Measurements from ENCODE around the gene SOCS1. TPM values are rescaled to one million over a fixed set of nuclear protein-coding genes. Genes with fewer than 3 reads are reported as not detected.

SOCS1 gene
- total RNA-seq, 4 donors from 2014 or later = 5.3 to 10.5 (median 6.9) TPM

- Histone ChIP-seq H3K4me1 (peaks cover 0 to 64% (median 4%) of the 10 kb centered on the region in 3 donors), H3K27me3 (no peaks in the 10 kb centered on the region), H3K4me3 (peak overlapping the region; percentile 69 to 80), H3K9me3 (no peaks in the 10 kb centered on the region), H3K36me3 (no peaks in the 10 kb centered on the region), H3K27ac (peak overlapping the region; percentile 78 to 97 (median 91))
- 8% methylated on average over 2 of the region's 32 CpGs; no CpG with 5 or more reads in 1 of the 2 donors for WGBS, 2 donors (ENCODE audit: low coverage in 1 of 2)
- TF ChIP-seq POLR2AphosphoS5 (IDR thresholded peaks at IDR 0.05) = no peak
- peak; percentile 35 for ATAC-seq
Measured at GRCh38 chr16:11256661-11257130, 692 bp upstream of the SOCS1 start.

GRCh38 chr16:11254913-11255736 lies 879 bp downstream of the SOCS1 start:
- 9% methylated on average over 4 of the region's 105 CpGs; no CpG with 5 or more reads in 1 of the 2 donors for WGBS, 2 donors (ENCODE audit: low coverage in 1 of 2)

DNA sequence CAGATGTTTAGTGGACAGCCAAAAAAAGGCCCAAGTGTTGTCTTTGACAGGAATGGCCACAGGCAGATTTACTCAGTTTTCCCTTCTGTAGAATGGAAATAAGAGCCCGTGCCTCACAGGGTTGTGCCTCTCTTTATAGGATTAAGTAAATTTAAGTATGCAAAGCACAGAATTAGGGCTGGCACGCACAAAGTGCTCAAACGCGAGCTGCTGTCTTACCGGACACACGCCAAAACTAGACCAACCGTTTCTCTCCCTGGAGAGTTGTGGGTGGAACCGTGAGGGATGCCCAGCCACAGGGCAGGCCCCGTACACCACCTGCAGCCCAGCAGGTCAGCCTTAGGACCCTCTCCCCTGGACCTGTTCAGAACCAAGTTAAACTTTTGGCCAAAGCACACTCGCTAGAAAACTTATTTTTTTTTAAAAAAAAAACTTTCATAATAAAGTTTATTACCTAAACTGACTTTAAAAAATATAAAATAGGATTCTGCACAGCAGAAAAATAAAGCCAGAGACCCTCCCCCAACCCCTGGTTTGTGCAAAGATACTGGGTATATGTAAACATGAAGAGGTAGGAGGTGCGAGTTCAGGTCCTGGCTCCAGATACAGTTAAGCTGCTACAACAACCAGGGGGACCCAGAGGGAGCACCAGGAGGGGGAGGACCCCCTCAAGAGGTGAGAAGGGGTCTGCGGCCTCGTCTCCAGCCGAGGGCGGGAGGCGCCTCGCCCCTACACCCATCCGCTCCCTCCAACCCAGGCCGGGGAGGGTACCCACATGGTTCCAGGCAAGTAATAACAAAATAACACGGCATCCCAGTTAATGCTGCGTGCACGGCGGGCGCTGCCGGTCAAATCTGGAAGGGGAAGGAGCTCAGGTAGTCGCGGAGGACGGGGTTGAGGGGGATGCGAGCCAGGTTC lies 1.8 kb downstream of the SOCS1 start:
- Histone ChIP-seq H3K9me3 (no peaks in the 10 kb centered on the region), H3K4me3 (peak overlapping the region; percentile 69 to 80), H3K36me3 (no peaks in the 10 kb centered on the region), H3K4me1 (peaks cover 0 to 61% (median 4%) of the 10 kb centered on the region in 3 donors), H3K27ac (peak overlapping the region in 3 of 4 donors; percentile 87 to 97 (median 95)), H3K27me3 (no peaks in the 10 kb centered on the region)
- TF ChIP-seq POLR2A (IDR thresholded peaks at IDR 0.05) (no peak), EP300 (IDR thresholded peaks at IDR 0.05) (no peak), POLR2AphosphoS5 (IDR thresholded peaks at IDR 0.05) (no peak)
- TF ChIP-seq, protein P1, sequence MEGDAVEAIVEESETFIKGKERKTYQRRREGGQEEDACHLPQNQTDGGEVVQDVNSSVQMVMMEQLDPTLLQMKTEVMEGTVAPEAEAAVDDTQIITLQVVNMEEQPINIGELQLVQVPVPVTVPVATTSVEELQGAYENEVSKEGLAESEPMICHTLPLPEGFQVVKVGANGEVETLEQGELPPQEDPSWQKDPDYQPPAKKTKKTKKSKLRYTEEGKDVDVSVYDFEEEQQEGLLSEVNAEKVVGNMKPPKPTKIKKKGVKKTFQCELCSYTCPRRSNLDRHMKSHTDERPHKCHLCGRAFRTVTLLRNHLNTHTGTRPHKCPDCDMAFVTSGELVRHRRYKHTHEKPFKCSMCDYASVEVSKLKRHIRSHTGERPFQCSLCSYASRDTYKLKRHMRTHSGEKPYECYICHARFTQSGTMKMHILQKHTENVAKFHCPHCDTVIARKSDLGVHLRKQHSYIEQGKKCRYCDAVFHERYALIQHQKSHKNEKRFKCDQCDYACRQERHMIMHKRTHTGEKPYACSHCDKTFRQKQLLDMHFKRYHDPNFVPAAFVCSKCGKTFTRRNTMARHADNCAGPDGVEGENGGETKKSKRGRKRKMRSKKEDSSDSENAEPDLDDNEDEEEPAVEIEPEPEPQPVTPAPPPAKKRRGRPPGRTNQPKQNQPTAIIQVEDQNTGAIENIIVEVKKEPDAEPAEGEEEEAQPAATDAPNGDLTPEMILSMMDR (IDR thresholded peaks at IDR 0.05) = no peak
- WGBS, 2 donors (ENCODE audit: low coverage in 1 of 2) = 32 to 76% methylated on average over 4 to 11 of the region's 29 CpGs
- no peak for ATAC-seq

More at GRCh38 chr16:11254913-11255736, 879 bp downstream of the SOCS1 start:
- TF ChIP-seq, protein P1 (IDR thresholded peaks at IDR 0.05) = peak in 3 of 4 experiments; percentile 24 to 40 (median 40)
- TF ChIP-seq POLR2AphosphoS5 (IDR thresholded peaks at IDR 0.05) (no peak), EP300 (IDR thresholded peaks at IDR 0.05) (no peak), POLR2A (IDR thresholded peaks at IDR 0.05) (no peak)
- peak overlapping the region; percentile 69 to 80 for H3K4me3 ChIP-seq
- no peak for ATAC-seq
- peak overlapping the region in 3 of 4 donors; percentile 87 to 97 (median 95) for H3K27ac ChIP-seq
- no peaks in the 10 kb centered on the region for H3K36me3 ChIP-seq
- H3K27me3 ChIP-seq = no peaks in the 10 kb centered on the region
- H3K4me1 ChIP-seq = peaks cover 0 to 64% (median 4%) of the 10 kb centered on the region in 3 donors
- H3K9me3 ChIP-seq = no peaks in the 10 kb centered on the region

DNA sequence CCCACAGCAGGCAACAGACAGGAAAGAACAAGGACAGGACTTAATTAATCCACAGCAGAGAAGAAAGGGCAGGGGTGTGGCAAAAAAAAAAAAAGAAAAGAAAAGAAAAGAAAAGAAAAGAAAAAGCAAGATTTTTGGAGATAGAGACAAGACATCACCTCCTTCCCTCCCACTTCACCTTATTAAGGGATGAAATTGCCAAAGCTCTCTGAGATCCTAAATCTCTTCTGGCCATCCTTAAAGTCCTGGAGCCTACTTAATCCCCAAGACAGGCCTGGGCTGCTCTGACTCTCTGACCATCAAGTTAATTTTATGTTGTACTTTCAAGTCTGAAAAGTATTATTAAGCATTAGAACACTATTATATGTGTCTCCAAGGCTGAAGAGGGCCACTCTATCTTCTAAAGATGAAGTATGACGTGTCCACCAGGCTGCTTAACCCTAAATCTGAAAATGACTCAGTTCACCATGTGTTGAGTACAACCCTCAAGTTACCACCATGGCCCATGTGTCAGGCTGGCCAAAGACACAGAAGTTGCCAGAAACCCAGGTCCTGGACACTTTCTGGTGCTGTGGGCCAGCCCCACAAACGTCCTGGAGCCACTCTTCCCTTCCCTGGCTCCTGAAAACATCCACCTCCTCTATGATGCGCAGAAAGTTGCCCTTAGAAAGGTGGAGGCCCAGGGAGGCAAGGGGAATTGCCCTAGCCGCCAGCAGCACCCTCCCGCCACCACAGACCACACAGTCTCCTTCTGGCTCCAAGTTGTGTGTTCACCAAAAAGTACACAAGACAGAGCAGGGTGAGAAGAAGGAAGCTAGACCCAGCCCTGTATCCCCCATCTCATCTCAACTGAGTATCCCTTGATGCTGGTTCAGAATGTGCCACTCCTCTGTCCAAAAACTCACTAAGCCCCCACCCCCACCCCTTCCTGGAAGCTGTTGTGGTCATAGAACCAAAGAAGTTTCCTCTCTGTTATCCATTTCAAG lies 2.7 kb downstream of the SOCS1 start:
- H3K4me3 ChIP-seq = peak overlapping the region in 1 of 2 donors; percentile 80

More for the DNA sequence above, 2.7 kb downstream of the SOCS1 start:
- TF ChIP-seq, protein P1 (IDR thresholded peaks at IDR 0.05) = no peak
- TF ChIP-seq POLR2AphosphoS5 (IDR thresholded peaks at IDR 0.05) = no peak
- TF ChIP-seq EP300 (IDR thresholded peaks at IDR 0.05) = no peak
- no peak for TF ChIP-seq POLR2A (IDR thresholded peaks at IDR 0.05)
- peaks cover 0 to 51% (median 4%) of the 10 kb centered on the region in 3 donors for H3K4me1 ChIP-seq
- no peak for ATAC-seq
- peak overlapping the region in 2 of 4 donors; percentile 27 to 33 for H3K27ac ChIP-seq
- no peaks in the 10 kb centered on the region for H3K9me3 ChIP-seq
- 88 to 100% methylated on average over 1 of the region's 5 CpGs for WGBS, 2 donors (ENCODE audit: low coverage in 1 of 2)
- no peaks in the 10 kb centered on the region for H3K36me3 ChIP-seq
- H3K27me3 ChIP-seq = no peaks in the 10 kb centered on the region

Data from gastroesophageal sphincter (tissue), 4 donors.